HG03457 (cell line): ENCODE measurements around the gene LRRC9.

Source experiments
- ATAC-seq: cut with Tn5 transposase; IDR thresholded peaks from one replicate; pipeline ENCODE4 v1.9.1; 2021; ENCODE audit warnings: moderate number of reproducible peaks; ENCODE audit not compliant: unreplicated experiment

LRRC9 gene

DNA sequence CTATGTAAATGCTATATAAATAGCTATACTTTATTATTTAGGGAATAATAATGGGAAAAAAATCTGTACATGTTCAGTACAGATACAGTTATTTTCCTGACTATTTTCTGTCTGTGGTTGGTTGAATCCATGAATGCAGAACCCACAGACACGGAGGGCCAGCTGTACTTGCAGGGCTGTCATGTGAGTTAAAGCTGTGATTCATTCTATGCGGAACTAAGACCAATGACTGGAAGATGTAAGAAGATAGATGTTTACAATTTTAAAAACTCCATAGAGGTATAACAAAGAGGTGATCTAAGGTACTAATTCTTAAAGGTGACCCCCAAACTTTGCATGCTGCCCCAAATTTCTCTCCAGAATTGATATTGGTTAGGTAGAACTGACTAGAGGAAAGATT is 186.4 kb downstream of the LRRC9 start:
- ATAC-seq, result no peak

DNA sequence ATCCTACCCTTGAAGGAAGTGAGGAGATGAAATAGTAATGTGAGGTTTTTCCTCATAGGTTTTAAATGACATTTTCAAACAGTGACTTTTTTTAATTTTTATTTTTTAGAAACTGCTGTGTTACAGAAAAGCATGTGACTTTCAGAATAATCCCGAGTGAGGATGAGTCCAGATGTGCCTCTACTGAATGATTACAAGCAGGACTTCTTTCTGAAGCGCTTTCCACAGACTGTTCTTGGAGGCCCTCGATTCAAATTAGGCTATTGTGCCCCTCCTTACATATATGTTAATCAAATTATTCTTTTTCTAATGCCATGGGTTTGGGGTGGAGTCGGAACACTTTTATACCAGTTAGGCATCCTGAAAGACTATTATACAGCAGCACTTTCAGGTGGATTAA is 187.5 kb downstream of the LRRC9 start:
- no peak for ATAC-seq

DNA sequence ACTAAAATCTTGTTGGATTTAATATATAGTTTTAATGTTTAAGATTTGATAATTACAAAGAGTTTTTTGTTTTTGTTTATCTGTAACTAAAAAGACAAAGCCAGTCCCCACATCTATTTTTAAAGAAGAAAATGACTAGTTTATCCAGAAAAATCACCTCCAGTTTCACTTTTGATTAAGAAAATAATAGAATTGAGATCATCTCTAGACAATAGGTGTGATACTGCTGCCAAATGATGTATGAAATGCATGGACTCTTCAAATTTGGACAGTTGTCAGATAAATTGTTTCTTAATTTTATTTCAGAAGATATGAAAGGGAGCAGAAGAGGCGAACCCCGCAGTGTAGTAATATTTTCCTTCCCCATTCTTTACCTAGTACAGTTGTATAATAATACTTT is 191.8 kb downstream of the LRRC9 start:
- no peak for ATAC-seq
